AG04450 (cell line): ENCODE results near the gene BCLAF3. TPM values are rescaled to one million over a fixed set of nuclear protein-coding genes. Genes with fewer than 3 reads are reported as not detected.

Source experiments
- CTCF ChIA-PET: fragments of 300-600, 350-600 bp; formaldehyde crosslinking; extraction: SDS; loops from one replicate; lab custom pipeline; 2022; ENCODE audit warnings: antibody characterized with exemption, inconsistent platforms; lab: Charles Lee
- POLR2A ChIA-PET: fragments of 350-600 bp; formaldehyde crosslinking; extraction: SDS; loops from one replicate; lab custom pipeline; 2021; ENCODE audit warnings: antibody characterized with exemption, inconsistent platforms; lab: Yijun Ruan, JAX
- DNase-seq: peaks from one replicate; pipeline ENCODE4 v3.0.0-alpha.2; 2011; ENCODE audit warnings: low read depth, low spot score
- H3K27ac ChIP-seq: one replicate; pipeline ENCODE4 v1.5.1; 2012; ENCODE audit warnings: low read depth, low read length, control low read depth
- H3K27me3 ChIP-seq: one replicate; pipeline ENCODE4 v1.6.0; 2012; ENCODE audit warnings: low read length; ENCODE audit not compliant: control insufficient read depth, insufficient read depth
- H3K4me3 ChIP-seq: 2 replicates; pipeline ENCODE4 v1.5.1; 2011; ENCODE audit warnings: mild to moderate bottlenecking, low read depth, low read length, control low read depth
- H3K9me3 ChIP-seq: 2 replicates; pipeline ENCODE4 v1.5.1; 2012; ENCODE audit warnings: low read length; ENCODE audit not compliant: control insufficient read depth, insufficient read depth
- polyA minus RNA-seq: library from RNA; depleted of rRNA, polyadenylated mRNA; stranded (reverse); fragments of >200 nt; gene quantifications from 2 replicates; pipeline ENCODE4 v1.2.3, GENCODE V29; 2011; rRNA and poly(A)+ RNA removed
- polyA plus RNA-seq: library from polyadenylated mRNA; depleted of rRNA; stranded (reverse); fragments of >200 nt; gene quantifications from 2 replicates; pipeline ENCODE4 v1.2.3, GENCODE V29; 2011; rRNA removed
- TF ChIP-seq, protein P1 (sequence below): IDR thresholded peaks from 2 replicates; pipeline ENCODE4 v1.5.1; 2011; ENCODE audit warnings: low read depth, low read length, control low read depth, inconsistent platforms

BCLAF3 gene
- 2.5 and 2.8 TPM in 2 replicates for polyA plus RNA-seq
- 2.0 and 2.3 TPM in 2 replicates for polyA minus RNA-seq

DNA sequence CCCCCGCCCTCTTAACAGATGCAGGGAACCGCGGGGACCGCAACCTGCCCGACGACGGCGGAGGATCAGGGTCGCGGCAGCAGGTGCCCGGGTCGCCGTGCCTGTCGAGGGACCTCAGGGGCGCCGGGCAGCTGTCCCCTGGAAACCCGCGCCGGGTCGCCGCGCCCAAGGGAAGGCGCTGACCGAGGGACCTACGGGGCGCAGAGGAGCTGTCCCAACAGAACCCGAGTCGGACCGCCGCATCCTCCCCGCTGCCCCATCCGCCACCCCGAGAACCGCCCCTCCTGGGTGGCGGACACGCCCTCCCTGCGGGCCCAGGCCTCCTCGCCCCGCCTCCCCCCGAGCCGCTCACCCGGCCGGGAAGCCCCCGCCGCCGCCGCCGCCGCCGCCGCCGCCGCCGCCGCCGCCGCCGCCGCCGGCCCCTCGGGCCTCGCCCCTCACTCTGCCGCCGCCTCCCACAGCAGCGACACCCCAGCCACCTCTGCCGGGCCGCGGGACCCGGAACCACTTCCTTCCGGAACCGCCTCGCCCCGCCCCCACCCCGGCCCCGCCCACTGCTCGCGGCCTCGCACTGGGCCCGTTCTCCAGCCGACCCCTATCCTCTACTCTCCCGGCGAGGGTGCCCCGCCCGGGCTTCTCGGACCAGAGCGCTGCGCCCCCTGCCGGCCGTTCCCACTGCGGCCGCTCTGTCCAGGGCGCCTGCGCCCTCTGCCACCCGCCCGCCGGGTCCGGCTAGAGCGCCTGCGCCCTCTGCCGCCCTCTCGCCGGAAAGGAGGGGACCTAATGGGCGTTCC lies at the start of gene BCLAF3:
TSS of gene BCLAF3 (minus strand) at position 506 of the 794 bp plus-strand sequence. CDS start 20,797 bp downstream, outside the sequence.
- ChIA-PET CTCF (interaction anchor here (0.6 to 1.1 kb wide), 5 partner anchors 10 to 86 kb away, joined by 3 to 11 read pairs (median 4); no protein-coding TSS in a partner anchor), POLR2A (no interaction called here)
- TF ChIP-seq, protein P1, sequence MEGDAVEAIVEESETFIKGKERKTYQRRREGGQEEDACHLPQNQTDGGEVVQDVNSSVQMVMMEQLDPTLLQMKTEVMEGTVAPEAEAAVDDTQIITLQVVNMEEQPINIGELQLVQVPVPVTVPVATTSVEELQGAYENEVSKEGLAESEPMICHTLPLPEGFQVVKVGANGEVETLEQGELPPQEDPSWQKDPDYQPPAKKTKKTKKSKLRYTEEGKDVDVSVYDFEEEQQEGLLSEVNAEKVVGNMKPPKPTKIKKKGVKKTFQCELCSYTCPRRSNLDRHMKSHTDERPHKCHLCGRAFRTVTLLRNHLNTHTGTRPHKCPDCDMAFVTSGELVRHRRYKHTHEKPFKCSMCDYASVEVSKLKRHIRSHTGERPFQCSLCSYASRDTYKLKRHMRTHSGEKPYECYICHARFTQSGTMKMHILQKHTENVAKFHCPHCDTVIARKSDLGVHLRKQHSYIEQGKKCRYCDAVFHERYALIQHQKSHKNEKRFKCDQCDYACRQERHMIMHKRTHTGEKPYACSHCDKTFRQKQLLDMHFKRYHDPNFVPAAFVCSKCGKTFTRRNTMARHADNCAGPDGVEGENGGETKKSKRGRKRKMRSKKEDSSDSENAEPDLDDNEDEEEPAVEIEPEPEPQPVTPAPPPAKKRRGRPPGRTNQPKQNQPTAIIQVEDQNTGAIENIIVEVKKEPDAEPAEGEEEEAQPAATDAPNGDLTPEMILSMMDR, result peak; percentile 60
- peak; percentile 55 for DNase-seq
- H3K4me3 ChIP-seq, result peak within 1 kb of the TSS; percentile 68
- no peaks in the 10 kb centered on the region for H3K9me3 ChIP-seq
- H3K27me3 ChIP-seq, result no peaks in the 10 kb centered on the region
- H3K27ac ChIP-seq, result no peak within 1 kb of the TSS

DNA sequence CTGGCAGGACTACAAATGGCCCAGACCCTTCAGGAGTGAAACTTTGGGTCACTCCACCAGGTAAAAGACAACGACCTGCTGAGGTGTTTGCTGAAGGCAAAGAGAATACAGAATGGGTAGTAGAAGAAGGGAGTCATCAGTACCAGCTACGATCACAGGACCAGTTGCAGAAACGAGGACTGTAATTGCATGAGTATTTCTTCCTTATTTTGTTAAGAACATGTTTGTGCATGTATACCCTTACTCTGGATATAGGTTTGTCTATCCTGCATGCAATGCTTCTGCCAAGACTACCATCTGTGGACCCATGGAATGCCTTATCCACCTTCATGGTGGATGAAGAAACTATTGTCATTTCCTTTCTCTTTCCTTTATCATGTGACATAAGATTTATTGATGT lies 48.1 kb upstream of the BCLAF3 start:
- Histone ChIP-seq H3K27me3 (no peaks in the 10 kb centered on the region), H3K4me3 (no peak overlapping the region), H3K27ac (no peak overlapping the region), H3K9me3 (no peaks in the 10 kb centered on the region)
- no peak for DNase-seq
- TF ChIP-seq, protein P1, result no peak
- ChIA-PET POLR2A (no interaction called here), CTCF (no interaction called here)

DNA sequence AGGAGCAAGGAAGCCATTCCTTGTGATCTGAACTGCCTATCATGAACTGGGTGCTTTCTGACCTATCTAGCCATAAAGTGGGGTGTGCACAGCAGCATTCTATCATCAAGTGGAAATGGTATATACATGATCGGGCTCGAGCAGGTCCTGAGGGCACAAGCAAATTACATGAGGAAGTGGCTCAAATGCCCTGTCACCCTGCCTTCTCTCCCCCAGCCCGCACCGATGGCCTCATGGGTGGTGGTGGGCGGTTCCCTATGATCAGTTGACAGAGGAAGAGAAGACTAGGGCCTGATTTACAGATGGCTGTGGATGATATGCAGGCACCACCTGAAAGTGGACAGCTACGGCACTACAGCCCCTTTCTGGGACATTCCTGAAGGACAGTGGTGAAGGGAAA lies 46.3 kb upstream of the BCLAF3 start:
- ChIA-PET POLR2A (no interaction called here), CTCF (no interaction called here)
- no peaks in the 10 kb centered on the region for H3K27me3 ChIP-seq
- H3K4me3 ChIP-seq, result no peak overlapping the region
- no peaks in the 10 kb centered on the region for H3K9me3 ChIP-seq
- TF ChIP-seq, protein P1, result no peak
- DNase-seq, result no peak
- H3K27ac ChIP-seq, result no peak overlapping the region

DNA sequence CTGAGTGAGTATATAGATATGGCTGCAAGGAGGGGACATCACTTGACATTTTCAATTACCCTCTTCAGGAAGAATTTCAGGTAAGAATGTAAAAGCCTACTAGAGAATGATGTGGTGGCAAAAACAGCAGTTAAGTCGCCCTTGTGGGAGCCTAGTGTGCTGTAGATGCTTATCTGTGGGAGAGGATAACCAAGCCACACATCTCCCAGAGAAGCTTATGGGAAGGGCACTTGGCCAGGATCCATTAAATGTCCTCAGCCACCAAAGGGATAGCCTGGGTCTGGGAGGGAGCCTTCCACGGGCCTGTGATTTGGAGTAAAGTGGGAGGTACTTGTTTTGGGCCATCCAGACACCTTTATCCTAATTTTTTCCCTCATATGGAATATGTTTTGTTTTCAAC lies 41.3 kb upstream of the BCLAF3 start:
- DNase-seq, result no peak
- TF ChIP-seq, protein P1, result no peak

DNA sequence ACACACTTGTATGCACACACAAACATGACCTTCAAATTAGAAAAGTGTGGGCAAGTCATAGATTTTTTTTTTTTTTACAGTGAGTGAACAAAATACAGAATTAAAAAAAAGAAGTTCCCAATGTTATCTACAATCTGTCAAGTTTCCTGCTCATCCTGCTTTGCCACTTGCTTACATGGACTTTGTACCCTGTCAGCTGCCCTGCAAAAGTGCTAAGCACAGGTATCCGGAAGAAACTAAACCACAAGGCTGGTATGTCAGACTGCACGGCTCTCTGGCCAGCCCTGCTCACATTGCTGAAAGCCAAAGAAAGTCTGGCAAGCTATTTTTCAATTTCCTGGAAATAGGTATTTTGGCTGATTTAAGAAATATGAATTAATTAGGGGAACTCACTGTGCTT lies 38.9 kb upstream of the BCLAF3 start:
- DNase-seq, result no peak
- H3K27me3 ChIP-seq, result no peaks in the 10 kb centered on the region
- CTCF ChIA-PET, result no interaction called here
- TF ChIP-seq, protein P1, result no peak
- POLR2A ChIA-PET, result no interaction called here
- H3K27ac ChIP-seq, result no peak overlapping the region
- H3K4me3 ChIP-seq, result no peak overlapping the region
- no peaks in the 10 kb centered on the region for H3K9me3 ChIP-seq

More for the DNA sequence above, 41.3 kb upstream of the BCLAF3 start:
- Histone ChIP-seq H3K27ac (no peak overlapping the region), H3K27me3 (no peaks in the 10 kb centered on the region), H3K9me3 (no peaks in the 10 kb centered on the region), H3K4me3 (no peak overlapping the region)
- ChIA-PET CTCF (no interaction called here), POLR2A (no interaction called here)
